ENCODE results near the gene GOLGA2.
"Not testable (repeated sequence)": the region's sequence is repeated elsewhere in the genome, so short reads cannot be mapped to it uniquely, and the experiment has no call there.

Gene GOLGA2

GRCh38 chr9:128232528-128233428 lies 43.0 kb downstream of the GOLGA2 start:
- DNase-seq (ENCODE audit: insufficient read length, low spot score) (no peak), FAIRE-seq (no peak)
- TF ChIP-seq CTCF (IDR thresholded peaks at IDR 0.05; ENCODE audit: insufficient read depth, missing control alignments), result no peak

GRCh38 chr9:128231638-128232527 lies 43.9 kb downstream of the GOLGA2 start:
- no peak for FAIRE-seq
- no peak for TF ChIP-seq CTCF (IDR thresholded peaks at IDR 0.05; ENCODE audit: insufficient read depth, missing control alignments)
- no peak for DNase-seq (ENCODE audit: insufficient read length, low spot score)

GRCh38 chr9:128230897-128231296 lies 44.9 kb downstream of the GOLGA2 start:
- not testable (repeated sequence) for FAIRE-seq; DNase-seq (ENCODE audit: insufficient read length, low spot score)

- no peak for FAIRE-seq
- TF ChIP-seq CTCF (IDR thresholded peaks at IDR 0.05; ENCODE audit: insufficient read depth, missing control alignments), result no peak
- DNase-seq (ENCODE audit: insufficient read length, low spot score), result no peak
These were observed 49.4 kb downstream of the GOLGA2 start for GRCh38 chr9:128226412-128226801.

GRCh38 chr9:128225770-128226411 lies 49.9 kb downstream of the GOLGA2 start:
- no peak for FAIRE-seq
- DNase-seq (ENCODE audit: insufficient read length, low spot score), result no peak
- TF ChIP-seq CTCF (IDR thresholded peaks at IDR 0.05; ENCODE audit: insufficient read depth, missing control alignments), result no peak

- TF ChIP-seq CTCF (IDR thresholded peaks at IDR 0.05; ENCODE audit: insufficient read depth, missing control alignments), result no peak
- FAIRE-seq (no peak), DNase-seq (ENCODE audit: insufficient read length, low spot score) (no peak)
These were observed 50.9 kb downstream of the GOLGA2 start for GRCh38 chr9:128224877-128225276.

Measured in D721Med (cell line).